ENCODE results near the gene PACSIN3.
"Not testable (repeated sequence)": the region's sequence is repeated elsewhere in the genome, so short reads cannot be mapped to it uniquely, and the experiment has no call there.

GRCh38 chr11:47208008-47208552 is 21.8 kb upstream of the PACSIN3 start:
- not testable (repeated sequence) for TF ChIP-seq CTCF, POLR2A (IDR thresholded peaks at IDR 0.05)
